Neutrophil (primary cell): ENCODE measurements around the gene TMEM69.

ENCODE experiments used
- H3K27ac ChIP-seq: fragments of 200-600 bp; sonication (generic); 2 replicates; pipeline ENCODE4 v1.5.1; 2016; ENCODE audit warnings: mild to moderate bottlenecking, moderate library complexity
- H3K27me3 ChIP-seq: fragments of 200-600 bp; sonication (generic); 2 replicates; pipeline ENCODE4 v1.6.0; 2016; ENCODE audit warnings: mild to moderate bottlenecking
- H3K36me3 ChIP-seq: fragments of 200-600 bp; sonication (generic); 2 replicates; pipeline ENCODE4 v1.5.1; 2017
- H3K4me1 ChIP-seq, 2 experiments: fragments of 200-600 bp in 1 of 2; sonication (generic) in 1 of 2; 1 replicate in 1 of 2; 2 replicates in 1 of 2; pipeline versions ENCODE4 v1.5.1 to v1.6.1; 2013 to 2016; ENCODE audit warnings: low read depth in 1 of 2, low read length in 1 of 2, mild to moderate bottlenecking in 1 of 2, moderate library complexity in 1 of 2; ENCODE audit not compliant: control insufficient read depth in 1 of 2, insufficient read depth in 1 of 2
- H3K4me3 ChIP-seq, 2 experiments: fragments of 200-600 bp in 1 of 2; sonication (generic) in 1 of 2; 1 replicate in 1 of 2; 2 replicates in 1 of 2; pipeline ENCODE4 v1.5.1; 2013 to 2016; ENCODE audit warnings: low read depth in 1 of 2, low read length in 1 of 2, mild to moderate bottlenecking in 1 of 2, moderate library complexity in 1 of 2
- H3K9me3 ChIP-seq: fragments of 200-600 bp; sonication (generic); 2 replicates; pipeline ENCODE4 v1.5.1; 2016
- CTCF ChIP-seq: fragments of 200-600 bp; sonication (generic); IDR thresholded peaks from 2 replicates; pipeline ENCODE4 v1.5.1; 2016; ENCODE audit warnings: antibody characterized with exemption

Gene TMEM69

DNA sequence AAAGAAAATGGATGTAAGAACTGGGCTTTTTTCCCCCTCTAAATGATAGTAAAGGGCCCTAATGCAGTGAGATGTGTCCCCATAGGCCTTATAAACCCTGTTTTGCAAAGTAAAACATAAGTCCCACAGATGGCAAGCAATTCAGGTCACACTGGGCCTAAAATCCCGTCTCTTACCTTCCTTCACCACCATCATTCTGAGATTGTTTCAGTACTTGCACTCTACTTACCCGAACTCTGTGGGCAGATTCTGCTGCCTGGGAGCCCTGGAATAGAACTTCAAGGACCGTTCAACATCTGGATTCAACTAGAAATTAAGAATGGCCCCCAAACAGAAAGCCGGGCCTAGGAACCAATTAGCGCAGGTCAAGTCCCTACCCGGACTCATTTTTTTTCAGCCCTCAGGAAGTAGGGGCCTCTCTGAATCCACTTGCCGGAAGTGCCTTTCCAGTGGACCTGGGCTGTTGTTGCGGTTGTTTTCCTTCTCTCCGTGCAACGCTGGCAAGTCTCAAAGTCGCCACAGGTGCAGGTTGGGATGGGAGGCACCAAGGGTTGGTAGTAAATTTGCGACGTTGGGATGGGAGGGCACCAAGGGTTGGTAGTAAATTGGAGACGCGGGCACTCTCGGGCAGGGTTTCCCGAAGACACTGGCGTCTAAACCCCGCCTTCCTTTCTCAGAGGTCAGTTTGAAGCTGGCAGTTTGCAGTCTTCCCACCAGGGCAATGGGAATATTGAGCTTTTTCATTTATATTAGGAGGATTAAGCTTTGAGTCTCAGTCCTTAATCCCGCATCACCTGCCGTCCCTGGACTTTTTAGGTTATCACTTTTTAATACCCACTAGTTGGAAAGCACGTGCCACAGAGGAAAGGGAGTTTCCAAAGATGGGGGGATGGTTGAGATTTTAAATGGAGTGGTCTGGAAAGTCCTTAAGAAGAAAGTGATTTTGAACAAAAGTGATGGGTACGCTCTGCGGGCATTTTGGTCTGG is at the start of gene TMEM69:
Gene TMEM69, plus strand, starts transcription at position 428 of the 987 bp plus-strand sequence. CDS start 2,888 bp downstream, outside the sequence.
- H3K9me3 ChIP-seq: no peaks in the 10 kb centered on the region
- peak within 1 kb of the TSS; percentile 86 to 95 for H3K4me3 ChIP-seq
- H3K27me3 ChIP-seq: no peaks in the 10 kb centered on the region
- H3K27ac ChIP-seq: peak within 1 kb of the TSS; percentile 93
- peaks cover 5% of the 10 kb centered on the region for H3K36me3 ChIP-seq
- peaks cover 28 to 41% of the 10 kb centered on the region in 2 experiments for H3K4me1 ChIP-seq
- no peak for TF ChIP-seq CTCF

- H3K9me3 ChIP-seq: no peaks in the 10 kb centered on the region
- H3K4me1 ChIP-seq: no peaks in the 10 kb centered on the region
- TF ChIP-seq CTCF: no peak
- no peak overlapping the region for H3K4me3 ChIP-seq
- no peaks in the 10 kb centered on the region for H3K27me3 ChIP-seq
- no peak overlapping the region for H3K27ac ChIP-seq
- H3K36me3 ChIP-seq: peaks cover 79% of the 10 kb centered on the region
Measured at GRCh38 chr1:45640293-45640692, 47.7 kb upstream of the TMEM69 start.

DNA sequence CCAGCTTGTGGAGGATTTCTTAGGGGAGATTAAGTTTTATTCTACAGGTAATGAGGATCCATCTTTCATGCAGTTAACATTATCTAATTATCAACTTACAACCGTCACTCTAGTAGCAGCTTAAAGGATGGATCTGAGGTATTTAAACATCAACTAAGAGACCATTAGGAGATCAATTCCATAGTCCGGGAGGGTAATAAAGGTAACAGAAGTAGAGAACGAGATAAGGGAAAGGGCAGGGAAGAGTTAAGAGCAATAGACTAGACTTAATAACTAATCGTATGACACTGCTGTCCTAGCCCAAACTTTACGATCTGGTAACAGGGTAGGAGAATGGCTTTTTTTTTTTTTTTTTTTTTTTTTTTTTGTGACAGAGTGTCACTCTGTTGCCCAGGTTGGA is 44.7 kb upstream of the TMEM69 start:
- Histone ChIP-seq H3K36me3 (peaks cover 58% of the 10 kb centered on the region), H3K4me3 (no peak overlapping the region), H3K9me3 (no peaks in the 10 kb centered on the region), H3K4me1 (peaks cover 5 to 8% of the 10 kb centered on the region in 2 experiments), H3K27me3 (no peaks in the 10 kb centered on the region), H3K27ac (no peak overlapping the region)
- TF ChIP-seq CTCF: no peak

DNA sequence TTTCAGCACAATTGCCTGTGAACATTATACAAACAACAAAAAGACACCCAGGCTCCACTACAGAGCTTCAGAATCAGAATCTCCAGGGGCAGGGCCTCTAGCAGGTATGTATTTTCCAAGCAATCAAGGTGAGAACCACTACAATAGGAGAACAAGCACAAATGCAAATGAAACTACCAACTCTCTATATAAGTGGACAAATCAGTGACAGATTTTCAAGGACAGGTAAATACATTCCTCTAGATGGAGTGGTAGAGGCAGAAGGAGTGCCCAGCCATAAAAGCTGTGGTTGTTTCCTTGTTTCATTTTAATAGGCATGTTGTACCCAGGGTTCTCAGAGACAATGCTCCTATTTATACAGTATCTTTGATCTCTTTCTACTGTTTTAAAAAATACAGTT is 44.0 kb upstream of the TMEM69 start:
- H3K27me3 ChIP-seq: no peaks in the 10 kb centered on the region
- H3K9me3 ChIP-seq: no peaks in the 10 kb centered on the region
- H3K27ac ChIP-seq: no peak overlapping the region
- peaks cover 58% of the 10 kb centered on the region for H3K36me3 ChIP-seq
- no peak for TF ChIP-seq CTCF
- H3K4me1 ChIP-seq: peaks cover 5 to 8% of the 10 kb centered on the region in 2 experiments
- H3K4me3 ChIP-seq: no peak overlapping the region

- TF ChIP-seq CTCF: no peak
- Histone ChIP-seq H3K36me3 (peaks cover 58% of the 10 kb centered on the region), H3K27ac (peak overlapping the region; percentile 40), H3K9me3 (no peaks in the 10 kb centered on the region), H3K27me3 (no peaks in the 10 kb centered on the region), H3K4me3 (no peak overlapping the region), H3K4me1 (peaks cover 5 to 8% of the 10 kb centered on the region in 2 experiments)
Measured at GRCh38 chr1:45644661-45645060, 43.3 kb upstream of the TMEM69 start.
